Measurements from ENCODE around the gene EFNA5. TPM values are rescaled to one million over a fixed set of nuclear protein-coding genes. Genes with fewer than 3 reads are reported as not detected.

EFNA5 gene
- total RNA-seq, 1 experiment from 2014 or later: 0.54 TPM

DNA sequence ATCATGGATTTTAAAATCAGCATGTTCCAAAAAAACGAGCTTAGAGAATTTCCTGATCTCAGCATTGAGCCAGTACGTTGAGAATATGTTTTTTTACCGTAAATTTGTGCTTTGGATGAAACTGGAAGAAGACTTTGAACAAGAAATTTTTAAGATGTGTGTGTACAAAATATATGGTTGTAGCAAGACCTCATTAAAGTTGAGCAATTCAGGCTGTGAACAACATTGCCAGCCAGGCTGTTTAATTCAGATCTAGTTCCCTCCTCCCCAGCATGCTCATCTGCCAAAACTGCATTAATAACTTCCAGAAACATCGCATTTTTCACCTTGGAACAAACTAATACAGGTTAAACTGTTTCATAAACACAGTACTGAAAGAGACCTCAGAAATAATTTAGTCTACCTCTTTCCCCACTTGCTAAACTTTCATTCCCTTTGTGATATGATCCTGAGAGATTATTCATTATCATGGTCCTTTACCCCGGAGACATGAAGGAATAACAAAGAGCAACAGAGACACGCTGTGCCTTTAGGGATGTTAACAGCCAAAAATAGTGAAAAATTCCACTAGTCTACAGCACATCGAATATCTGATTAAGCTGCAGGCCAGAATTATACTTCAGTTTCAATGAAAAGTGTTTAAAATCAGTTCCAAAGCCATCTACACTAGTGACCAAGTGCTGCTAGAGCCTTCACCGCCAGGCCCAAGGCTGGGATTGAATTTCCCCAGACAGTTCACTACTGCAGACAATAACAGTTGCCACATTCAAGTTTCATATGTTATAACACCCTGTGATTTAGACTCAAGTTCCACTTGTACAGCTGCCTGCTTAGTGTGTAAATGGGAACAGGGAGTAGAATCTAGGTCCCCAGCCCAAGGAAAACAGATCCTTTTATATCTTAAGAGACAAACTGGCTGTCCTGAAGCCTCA, 89.6 kb downstream of the EFNA5 start:
- no peak for DNase-seq (ENCODE audit: low spot score)
- in situ Hi-C loops (cut with HindIII; ENCODE audit: low sequenced_read_pairs): no loop called here

DNA sequence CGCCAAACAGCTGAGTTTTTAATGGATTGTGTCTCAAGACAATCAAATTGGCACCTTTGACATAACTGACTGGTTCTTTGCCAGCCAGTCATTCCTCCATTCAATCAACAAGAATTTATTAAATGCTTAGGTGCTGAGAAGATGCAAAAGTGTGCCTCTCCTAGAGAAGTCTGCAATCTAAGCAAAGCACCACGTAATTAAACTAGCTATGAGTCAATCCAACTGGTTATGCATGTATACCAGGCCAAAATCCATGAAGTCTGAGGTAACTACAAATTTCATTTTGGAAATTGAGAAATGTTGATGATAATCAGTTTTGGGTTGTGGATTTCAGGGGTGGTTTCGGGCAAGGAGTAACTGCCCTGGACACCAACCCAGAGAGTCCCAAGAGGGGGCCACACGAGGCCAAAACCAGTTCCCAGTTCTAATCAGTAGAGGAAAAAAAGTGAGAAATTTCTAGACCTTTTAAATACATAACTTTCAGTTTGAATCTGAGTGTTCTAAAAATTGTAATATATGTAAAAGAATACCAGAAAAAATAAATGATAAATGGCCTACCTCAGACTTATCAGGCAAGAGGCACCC, 92.6 kb downstream of the EFNA5 start:
- in situ Hi-C loops (cut with HindIII; ENCODE audit: low sequenced_read_pairs): no loop called here
- no peak for DNase-seq (ENCODE audit: low spot score)

GRCh38 chr5:107577394-107577950, 93.3 kb downstream of the EFNA5 start:
- in situ Hi-C loops (cut with HindIII; ENCODE audit: low sequenced_read_pairs): no loop called here
- DNase-seq (ENCODE audit: low spot score): no peak

DNA sequence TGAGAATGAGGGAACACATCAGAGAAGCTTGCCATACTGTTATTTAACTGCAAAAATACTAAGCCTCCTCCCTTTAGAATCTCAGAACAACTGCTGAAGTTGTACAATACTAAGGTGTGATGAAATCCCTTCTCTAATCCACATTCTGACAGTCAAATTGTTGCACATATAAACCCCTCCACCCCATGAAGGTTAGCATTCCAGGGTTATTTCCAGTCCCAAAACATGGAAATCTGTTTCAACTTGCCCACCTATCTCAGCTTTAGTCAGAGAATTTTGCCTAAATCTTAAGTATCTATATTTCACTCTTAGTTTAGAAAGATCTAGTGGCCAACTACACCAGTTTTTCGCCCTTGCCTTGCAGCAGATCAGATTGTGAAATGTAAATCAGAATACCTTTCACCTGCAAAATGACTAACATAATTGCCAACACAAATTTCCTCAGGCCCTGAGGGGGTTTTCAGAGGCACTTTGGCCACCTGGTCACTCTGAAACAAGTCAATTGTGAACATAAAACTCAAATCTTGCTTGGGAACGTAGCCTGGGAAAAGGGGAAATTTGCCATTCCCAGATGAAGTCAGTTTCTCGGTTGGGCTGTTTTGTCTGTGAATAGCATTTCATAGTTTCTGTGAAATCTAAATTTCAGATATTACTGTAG, 93.9 kb downstream of the EFNA5 start:
- in situ Hi-C loops (cut with HindIII; ENCODE audit: low sequenced_read_pairs): no loop called here

DNA sequence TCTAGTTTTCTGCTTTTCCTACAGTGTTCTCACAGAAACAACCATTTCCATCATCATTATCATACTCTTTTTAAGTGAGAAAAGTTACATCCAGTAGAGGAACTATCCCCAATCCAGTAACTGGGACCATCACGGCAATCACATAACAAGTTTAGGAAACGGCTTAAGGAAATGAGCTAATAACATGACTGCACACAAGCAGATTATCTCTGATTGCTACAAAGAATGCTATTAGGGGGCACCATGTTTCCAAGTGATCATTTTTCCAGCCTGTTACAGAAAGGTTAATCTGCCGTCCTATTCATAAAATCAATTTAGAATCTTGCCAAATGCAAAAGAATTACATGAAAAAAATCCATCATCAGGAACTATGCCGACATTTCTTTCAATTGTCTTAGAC, 94.6 kb downstream of the EFNA5 start:
- DNase-seq (ENCODE audit: low spot score): no peak
- in situ Hi-C loops (cut with HindIII; ENCODE audit: low sequenced_read_pairs): no loop called here

More for the DNA sequence above, 93.9 kb downstream of the EFNA5 start:
- DNase-seq (ENCODE audit: low spot score): no peak

DNA sequence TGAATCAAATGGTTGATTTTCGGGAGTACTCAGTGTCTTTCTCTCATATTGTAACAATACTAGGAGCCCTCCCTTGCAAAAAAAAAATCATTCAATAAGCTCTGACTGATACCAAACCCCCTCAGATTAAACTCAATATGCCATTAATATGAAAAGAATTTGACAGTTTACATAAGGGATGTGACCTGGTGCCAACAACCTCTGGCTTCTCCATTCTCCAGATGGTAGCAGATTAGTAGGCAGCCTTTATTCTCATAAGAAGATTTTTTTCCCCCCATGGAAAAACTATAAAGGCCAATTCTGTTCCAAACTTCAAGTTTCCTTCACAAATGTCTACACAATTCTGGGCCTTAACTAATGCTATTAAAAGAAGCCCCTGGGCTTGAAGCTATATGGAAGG, 96.5 kb downstream of the EFNA5 start:
- DNase-seq (ENCODE audit: low spot score): no peak
- in situ Hi-C loops (cut with HindIII; ENCODE audit: low sequenced_read_pairs): no loop called here

DNA sequence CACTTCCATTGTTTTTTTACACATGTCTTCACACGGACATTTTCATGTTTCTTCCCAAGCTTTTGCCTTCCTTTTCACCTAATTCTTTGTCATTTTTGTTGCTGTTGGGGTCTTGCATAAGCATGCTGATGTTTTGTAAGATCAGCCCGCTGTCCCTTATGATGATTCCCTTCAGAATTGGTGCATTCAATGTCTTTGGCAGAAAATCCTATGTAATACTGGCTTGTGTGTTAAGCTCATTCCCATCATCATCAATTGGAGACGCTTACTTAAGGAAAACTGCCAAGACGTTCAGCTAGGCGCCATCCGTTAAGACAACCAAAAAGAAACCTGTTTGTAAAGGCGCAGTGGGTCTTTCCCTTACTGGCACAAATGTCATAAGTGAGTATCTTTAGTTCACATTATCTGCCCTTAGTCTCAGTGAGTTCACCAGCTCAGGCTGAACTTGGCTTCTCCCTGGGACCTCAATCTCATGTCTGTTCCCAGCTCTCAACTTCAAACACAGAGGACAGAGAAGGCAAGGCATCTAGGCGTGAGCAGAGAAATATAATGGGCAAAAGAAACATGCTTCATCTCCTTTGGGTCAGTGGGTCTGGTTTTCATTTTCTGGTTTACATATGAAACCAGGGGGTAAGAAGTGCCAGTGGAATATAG, 97.9 kb downstream of the EFNA5 start:
- in situ Hi-C loops (cut with HindIII; ENCODE audit: low sequenced_read_pairs): no loop called here
- DNase-seq (ENCODE audit: low spot score): no peak

GRCh38 chr5:107571621-107572536, 98.9 kb downstream of the EFNA5 start:
- in situ Hi-C loops (cut with HindIII; ENCODE audit: low sequenced_read_pairs): no loop called here
- DNase-seq (ENCODE audit: low spot score): peak; percentile 91

GRCh38 chr5:107570805-107571531, 99.8 kb downstream of the EFNA5 start:
- no peak for DNase-seq (ENCODE audit: low spot score)
- in situ Hi-C loops (cut with HindIII; ENCODE audit: low sequenced_read_pairs): no loop called here

DNA sequence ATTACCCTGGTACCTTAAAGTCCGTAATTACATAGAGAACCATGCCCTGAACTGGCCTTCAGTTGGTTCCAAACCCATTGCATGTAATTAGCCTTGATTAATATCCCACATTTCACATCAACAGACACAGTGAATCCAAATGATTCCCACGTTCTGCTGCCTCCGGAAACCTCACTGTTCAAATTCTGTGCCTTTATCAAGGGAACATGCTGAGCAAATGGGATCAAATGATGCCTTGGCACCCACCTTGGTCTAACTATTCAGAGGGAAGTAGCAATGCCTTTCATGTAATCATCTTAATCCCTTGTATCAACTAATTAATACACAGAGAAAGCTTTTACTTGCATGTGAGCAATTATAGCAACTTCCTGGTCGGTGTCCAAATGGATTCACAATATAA, 100.6 kb downstream of the EFNA5 start:
- no peak for DNase-seq (ENCODE audit: low spot score)
- in situ Hi-C loops (cut with HindIII; ENCODE audit: low sequenced_read_pairs): no loop called here

DNA sequence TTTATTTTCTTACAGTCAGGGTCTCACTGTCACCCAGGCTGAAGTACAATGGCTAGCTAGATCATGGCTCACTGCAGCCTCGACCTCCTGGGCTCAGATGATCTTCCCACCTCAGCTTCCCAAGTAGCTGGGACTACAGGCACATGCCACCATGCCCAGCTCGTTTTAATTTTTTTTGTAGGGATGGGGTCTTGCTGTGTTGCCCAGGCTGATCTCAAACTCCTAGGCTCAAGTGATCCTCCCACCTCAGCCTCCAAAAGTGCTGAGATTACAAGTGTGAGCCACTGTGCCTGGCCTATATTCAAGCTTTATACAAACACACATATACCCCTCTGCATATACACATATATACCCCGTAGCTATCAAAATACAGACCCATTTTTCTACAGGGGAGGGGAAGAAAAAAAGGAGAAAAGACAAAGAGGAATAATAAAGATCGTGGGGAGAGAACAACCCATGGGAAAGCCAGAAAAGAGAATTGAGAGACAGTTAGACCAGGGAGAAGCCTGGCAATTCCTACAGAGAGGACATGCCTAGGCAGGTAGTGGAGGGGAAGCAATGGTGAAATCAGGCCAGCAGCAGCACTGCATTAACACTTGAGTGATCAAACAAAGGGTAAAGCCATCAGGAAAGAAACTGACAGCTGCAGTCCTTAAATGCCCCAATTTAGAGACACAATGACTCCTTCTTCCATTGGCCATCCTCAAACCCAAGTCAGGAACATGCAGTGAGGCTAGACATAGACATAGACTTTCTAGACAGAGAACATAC, 102.7 kb downstream of the EFNA5 start:
- in situ Hi-C loops (cut with HindIII; ENCODE audit: low sequenced_read_pairs): no loop called here
- no peak for DNase-seq (ENCODE audit: low spot score)

- in situ Hi-C loops (cut with HindIII; ENCODE audit: low sequenced_read_pairs): no loop called here
Measured at GRCh38 chr5:107566986-107567385, 103.8 kb downstream of the EFNA5 start.

GRCh38 chr5:107565791-107566767, 104.7 kb downstream of the EFNA5 start:
- in situ Hi-C loops (cut with HindIII; ENCODE audit: low sequenced_read_pairs): no loop called here
- no peak for DNase-seq (ENCODE audit: low spot score)

More at GRCh38 chr5:107566986-107567385, 103.8 kb downstream of the EFNA5 start:
- no peak for DNase-seq (ENCODE audit: low spot score)

DNA sequence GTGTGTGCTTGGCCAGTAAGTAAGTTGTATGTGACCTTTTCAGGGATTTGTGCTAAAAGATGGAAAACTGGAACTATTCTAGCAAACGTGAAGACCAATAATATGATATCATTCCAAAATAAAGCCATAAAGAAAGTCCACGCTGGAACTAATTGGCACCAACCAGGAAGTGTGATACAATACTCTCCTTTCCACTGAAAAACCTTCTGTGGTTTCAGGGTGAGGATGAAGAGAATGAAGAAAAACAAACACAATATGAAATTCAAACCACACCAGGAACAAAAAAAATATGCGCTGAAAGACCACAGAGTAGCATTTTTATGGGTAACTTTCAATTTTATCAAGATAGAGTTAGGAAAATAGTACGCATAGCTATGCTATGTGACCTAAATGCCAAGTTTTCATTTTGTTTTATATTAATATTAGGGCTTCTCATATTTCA, 105.8 kb downstream of the EFNA5 start:
- in situ Hi-C loops (cut with HindIII; ENCODE audit: low sequenced_read_pairs): no loop called here
- no peak for DNase-seq (ENCODE audit: low spot score)

GRCh38 chr5:107563959-107564544, 106.7 kb downstream of the EFNA5 start:
- in situ Hi-C loops (cut with HindIII; ENCODE audit: low sequenced_read_pairs): no loop called here
- no peak for DNase-seq (ENCODE audit: low spot score)

GRCh38 chr5:107560377-107560776, 110.4 kb downstream of the EFNA5 start:
- in situ Hi-C loops (cut with HindIII; ENCODE audit: low sequenced_read_pairs): no loop called here

More at GRCh38 chr5:107560377-107560776, 110.4 kb downstream of the EFNA5 start:
- no peak for DNase-seq (ENCODE audit: low spot score)

Data from G401 (cell line).